Tracheal epithelial cell (primary cell): ENCODE measurements around the gene TRIM40. TPM values are rescaled to one million over a fixed set of nuclear protein-coding genes. Genes with fewer than 3 reads are reported as not detected.

ENCODE experiments used
- total RNA-seq: library from RNA; depleted of rRNA; stranded (reverse); fragments of >200 nt; gene quantifications from 2 replicates; pipeline ENCODE4 v1.2.1, GENCODE V29; 2014

The TRIM40 gene, protein sequence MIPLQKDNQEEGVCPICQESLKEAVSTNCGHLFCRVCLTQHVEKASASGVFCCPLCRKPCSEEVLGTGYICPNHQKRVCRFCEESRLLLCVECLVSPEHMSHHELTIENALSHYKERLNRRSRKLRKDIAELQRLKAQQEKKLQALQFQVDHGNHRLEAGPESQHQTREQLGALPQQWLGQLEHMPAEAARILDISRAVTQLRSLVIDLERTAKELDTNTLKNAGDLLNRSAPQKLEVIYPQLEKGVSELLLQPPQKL
- total RNA-seq = not detected in 2 replicates

DNA sequence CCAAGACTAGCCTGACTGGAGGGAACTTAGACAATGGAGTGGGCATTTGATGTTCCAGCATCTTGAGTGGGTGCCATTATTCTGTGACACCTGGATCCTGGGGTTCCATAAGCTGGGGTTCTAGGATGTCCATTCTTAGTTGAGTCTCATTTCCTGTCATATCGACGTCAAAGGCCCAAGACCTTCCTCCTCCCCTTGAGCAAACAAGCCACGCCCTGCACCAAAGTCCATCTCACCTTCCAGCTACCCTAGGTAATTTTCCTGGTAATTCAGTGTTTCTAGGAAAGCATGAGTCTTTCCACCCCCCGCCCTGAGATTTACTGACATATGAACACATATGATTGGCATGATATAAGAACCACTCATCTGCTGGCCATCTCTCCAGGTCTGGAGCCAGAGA is at the start of gene TRIM40:
TRIM40 (plus strand) TSS at position 384 of the 400 bp plus-strand sequence. CDS start 897 bp downstream, outside the sequence.

DNA sequence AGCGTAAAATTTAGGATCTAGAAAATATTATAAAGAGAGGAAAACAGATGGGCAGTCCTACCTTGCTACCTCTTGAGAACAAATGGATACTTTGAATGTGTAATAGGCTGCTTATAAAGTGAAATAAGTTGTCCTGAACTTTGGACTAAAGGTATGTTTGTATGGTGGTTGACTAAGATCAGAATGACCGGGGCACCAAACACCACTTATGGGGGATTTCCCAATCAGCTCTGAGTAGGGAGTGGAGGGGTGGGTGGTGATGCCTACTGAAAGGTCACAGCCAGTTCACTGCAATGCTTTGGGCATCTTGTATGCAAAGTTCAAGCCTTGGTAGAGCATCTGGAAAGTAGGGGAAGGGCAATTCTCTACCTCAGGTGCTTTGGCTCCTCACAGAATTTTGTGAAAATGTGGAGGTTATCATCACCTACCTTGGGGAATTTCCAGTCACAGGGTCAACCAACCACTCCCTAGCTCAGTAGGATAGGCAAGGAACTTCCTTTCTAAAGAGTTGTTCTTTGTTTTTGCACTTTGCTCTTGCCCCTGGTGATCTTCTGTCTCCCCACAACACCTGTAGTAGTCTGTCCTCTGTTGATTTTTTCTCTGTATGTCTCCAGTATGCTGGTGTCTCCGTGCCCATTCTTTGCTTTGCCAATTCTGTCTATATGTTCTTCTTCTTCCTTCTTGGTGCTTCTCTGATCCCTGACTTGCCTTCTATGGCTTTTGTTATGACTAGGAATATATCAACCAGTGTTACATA is 22.8 kb upstream of the TRIM40 start, which contains the start of gene TRIM31:
TRIM31 (minus strand) TSS at position 88 of the 757 bp plus-strand sequence. CDS start 285 bp downstream, outside the sequence.

DNA sequence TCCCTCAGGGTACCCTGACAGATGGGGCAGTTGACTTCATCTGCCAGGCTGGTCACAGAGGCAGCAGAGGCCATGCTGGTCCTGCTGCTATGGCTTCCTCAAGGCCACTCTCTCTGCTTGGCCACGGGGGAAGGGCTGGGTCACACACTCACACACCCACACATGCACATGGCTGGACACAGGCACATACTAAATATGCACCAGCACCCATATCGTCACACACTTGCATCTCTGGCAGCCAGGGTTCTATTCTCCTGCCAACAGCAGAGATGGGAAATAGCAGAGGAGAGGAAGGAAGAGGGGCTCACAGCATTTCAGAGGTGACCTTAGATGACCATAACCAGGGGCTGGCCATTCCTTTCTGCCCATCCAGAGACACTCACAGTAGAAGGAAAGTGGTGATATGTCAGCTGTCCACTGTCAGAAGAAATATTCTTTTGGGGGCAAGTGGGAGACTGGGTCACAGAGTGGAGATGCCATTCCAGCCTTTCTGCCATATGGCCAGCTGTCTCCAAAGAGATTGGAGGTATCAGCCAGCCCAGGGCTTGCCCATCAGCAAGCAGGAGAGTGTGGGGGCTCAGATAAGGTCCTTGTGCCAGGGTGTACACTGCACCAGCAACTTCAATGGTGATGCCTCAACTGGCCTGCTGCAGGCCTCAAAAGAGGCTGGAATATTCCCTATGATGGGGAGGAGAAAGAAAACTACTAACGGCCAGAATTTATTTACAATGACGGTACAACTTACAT is 25.0 kb downstream of the TRIM40 start, which contains the start of gene TRIM10:
TRIM10 (minus strand) TSS at position 427 of the 747 bp plus-strand sequence; CDS start at position 74, 353 bp downstream.

DNA sequence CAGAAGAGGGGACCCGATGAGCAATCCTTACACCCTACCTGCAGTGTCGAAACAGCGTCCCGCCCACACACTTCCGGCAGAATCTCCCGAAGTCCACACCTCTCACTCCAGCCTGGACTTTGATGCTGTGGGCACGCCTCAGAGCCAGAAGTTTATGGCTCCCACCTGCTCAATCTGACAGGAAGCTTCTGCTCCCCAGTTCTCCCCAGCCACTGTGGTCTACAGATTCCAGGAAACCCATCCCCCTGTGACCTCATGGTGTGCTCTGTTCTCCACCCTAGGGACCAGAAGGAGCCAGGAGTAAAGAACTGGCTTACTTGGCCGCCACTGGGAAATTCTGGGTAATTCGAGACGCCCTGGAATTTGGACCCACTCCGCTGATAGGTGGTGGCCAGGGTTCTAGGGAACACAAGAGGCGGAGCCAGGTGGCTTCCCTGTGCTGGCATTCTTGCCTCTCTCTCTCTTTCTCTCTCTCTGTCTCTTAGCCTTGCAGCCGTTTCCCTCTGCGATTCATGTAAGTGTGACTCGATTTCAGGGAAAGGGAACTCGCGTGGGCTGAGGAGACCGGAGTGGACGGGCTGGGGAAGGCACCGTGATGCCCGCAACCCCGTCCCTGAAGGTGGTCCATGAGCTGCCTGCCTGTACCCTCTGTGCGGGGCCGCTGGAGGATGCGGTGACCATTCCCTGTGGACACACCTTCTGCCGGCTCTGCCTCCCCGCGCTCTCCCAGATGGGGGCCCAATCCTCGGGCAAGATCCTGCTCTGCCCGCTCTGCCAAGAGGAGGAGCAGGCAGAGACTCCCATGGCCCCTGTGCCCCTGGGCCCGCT is 27.4 kb downstream of the TRIM40 start, which contains the start of gene TRIM15:
TRIM15 (plus strand) TSS at position 457 of the 828 bp plus-strand sequence; CDS start at position 596, 139 bp downstream.

Other genes with a start within 250 kb of the TRIM40 start
- 447 and 697 TPM in 2 replicates for gene HLA-A, start 193.6 kb upstream of the TRIM40 start, total RNA-seq
- 27.2 and 36.7 TPM in 2 replicates for gene POLR1H, start 74.9 kb upstream of the TRIM40 start, total RNA-seq
- 16.6 and 17.1 TPM in 2 replicates for gene PPP1R11, start 68.9 kb upstream of the TRIM40 start, total RNA-seq
- 3.0 and 4.3 TPM in 2 replicates for gene RNF39, start 60.4 kb upstream of the TRIM40 start, total RNA-seq
- 0.21 TPM in 1 of 2 replicates, not detected in the other for gene TRIM31, start 23.1 kb upstream of the TRIM40 start, total RNA-seq
- gene TRIM10, start 25.1 kb downstream of the TRIM40 start, total RNA-seq = not detected in 2 replicates
- under 0.01 TPM in 1 of 2 replicates, not detected in the other for gene TRIM15, start 27.4 kb downstream of the TRIM40 start, total RNA-seq
- gene TRIM26, start 77.3 kb downstream of the TRIM40 start, total RNA-seq = 16.4 and 24.3 TPM in 2 replicates
- 10.9 and 12.5 TPM in 2 replicates for gene TRIM39, start 190.8 kb downstream of the TRIM40 start, total RNA-seq
- gene RPP21, start 209.0 kb downstream of the TRIM40 start, total RNA-seq = 39.5 and 44.8 TPM in 2 replicates